Endometrial microvascular endothelial cells (primary cell): ENCODE results near the gene DTNA. TPM values are rescaled to one million over a fixed set of nuclear protein-coding genes. Genes with fewer than 3 reads are reported as not detected.
"Not testable (repeated sequence)": the region's sequence is repeated elsewhere in the genome, so short reads cannot be mapped to it uniquely, and the experiment has no call there.

ENCODE experiments used
- in situ Hi-C: cut with HindIII; loops from 2 replicates; pipeline ENCODE4 v1.10.0; 2017; ENCODE audit warnings: low sequenced_read_pairs, low pct_unique_long_range_greater_than_20kb; ENCODE audit errors: inconsistent ontology term
- total RNA-seq: library from RNA; depleted of rRNA; stranded (reverse); fragments of >200 nt; gene quantifications from one replicate; pipeline ENCODE4 v1.2.3, GENCODE V29; 2015; ENCODE audit errors: inconsistent ontology term

Gene DTNA
- total RNA-seq, 1 donor from 2014 or later, result 0.56 TPM

- in situ Hi-C loops, result no loop called here
Observed at GRCh38 chr18:34911661-34912384, 201.7 kb downstream of the DTNA start.

- in situ Hi-C loops, result no loop called here
Observed at GRCh38 chr18:34913837-34914661, 204.0 kb downstream of the DTNA start.

DNA sequence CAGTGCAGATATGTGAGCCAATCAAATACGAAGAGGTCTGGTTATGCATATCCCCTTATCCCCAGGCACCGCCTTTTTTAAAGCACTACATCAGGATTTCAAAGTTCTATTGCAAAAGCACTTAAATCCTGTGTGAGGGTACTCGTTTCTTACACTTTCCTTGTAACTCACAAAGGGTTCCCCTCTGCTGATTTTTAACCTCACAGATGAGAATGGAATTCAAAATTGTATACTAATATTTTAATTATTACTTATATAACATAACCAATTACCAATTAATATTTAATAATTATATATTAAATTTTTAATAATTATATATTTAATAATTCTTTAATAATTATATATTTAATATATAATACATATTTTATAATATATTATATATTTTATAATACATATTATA lies 204.9 kb downstream of the DTNA start:
- in situ Hi-C loops, result no loop called here

GRCh38 chr18:34916539-34916938 lies 206.4 kb downstream of the DTNA start:
- in situ Hi-C loops, result not testable (repeated sequence)

- in situ Hi-C loops, result no loop called here
Observed at GRCh38 chr18:34918856-34919255, 208.8 kb downstream of the DTNA start.

DNA sequence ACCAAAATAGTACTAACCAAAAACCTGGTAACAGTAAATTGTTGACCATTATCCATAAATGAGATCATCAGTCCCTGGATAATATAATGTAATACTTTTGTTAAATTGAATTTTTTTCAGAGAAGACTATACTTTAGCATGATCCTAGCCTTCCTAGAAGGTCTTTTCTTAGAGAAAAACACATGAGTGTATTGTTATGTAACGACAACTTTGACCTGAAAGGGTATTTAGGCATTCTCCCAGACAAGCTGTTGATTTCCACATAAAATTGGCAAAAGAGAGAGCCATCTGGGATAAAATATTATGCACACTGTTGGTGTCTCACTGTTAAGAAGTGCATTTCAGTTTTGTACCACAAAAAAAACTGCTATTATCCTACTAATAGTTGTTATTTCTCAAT lies 211.1 kb downstream of the DTNA start:
- in situ Hi-C loops, result no loop called here

GRCh38 chr18:34921811-34922385 lies 211.8 kb downstream of the DTNA start:
- in situ Hi-C loops, result no loop called here

DNA sequence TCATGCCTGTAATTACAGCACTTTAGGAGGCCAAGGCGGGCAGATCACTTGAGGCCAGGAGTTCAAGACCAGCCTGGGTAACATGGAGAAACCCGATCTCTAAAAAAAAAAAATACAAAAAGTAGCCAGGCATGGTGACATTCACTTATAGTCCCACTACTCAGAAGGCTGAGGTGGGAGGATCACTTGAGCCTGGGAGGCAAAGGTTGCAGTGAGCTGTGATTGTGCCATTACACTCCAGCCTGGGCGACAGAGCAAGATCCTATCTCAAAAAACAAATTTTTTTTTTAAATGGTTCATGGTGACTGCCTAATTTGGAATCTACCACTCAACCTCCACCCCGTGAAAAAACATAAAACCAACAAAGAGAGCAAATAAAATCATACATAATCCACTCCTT lies 212.5 kb downstream of the DTNA start:
- in situ Hi-C loops, result not testable (repeated sequence)

GRCh38 chr18:34923911-34924310 lies 213.8 kb downstream of the DTNA start:
- in situ Hi-C loops, result no loop called here

DNA sequence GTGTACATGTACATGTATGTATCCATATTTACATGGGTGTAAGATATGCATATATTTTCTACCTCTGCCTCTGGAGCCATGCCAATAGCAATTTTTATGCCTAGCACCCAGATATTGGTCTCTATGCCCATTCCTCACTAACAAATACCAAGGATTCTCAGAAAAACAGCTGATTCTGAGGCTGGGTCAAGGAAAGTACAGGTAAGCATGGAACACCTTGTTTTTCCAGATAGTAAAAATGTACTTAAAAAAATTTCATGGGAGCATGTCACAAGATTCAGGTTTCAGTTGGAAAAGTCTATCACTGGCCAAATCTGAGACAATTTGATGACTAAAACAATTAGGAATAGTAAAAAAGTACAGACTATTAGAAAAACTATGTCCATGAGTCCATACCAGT lies 216.6 kb downstream of the DTNA start:
- in situ Hi-C loops, result no loop called here

DNA sequence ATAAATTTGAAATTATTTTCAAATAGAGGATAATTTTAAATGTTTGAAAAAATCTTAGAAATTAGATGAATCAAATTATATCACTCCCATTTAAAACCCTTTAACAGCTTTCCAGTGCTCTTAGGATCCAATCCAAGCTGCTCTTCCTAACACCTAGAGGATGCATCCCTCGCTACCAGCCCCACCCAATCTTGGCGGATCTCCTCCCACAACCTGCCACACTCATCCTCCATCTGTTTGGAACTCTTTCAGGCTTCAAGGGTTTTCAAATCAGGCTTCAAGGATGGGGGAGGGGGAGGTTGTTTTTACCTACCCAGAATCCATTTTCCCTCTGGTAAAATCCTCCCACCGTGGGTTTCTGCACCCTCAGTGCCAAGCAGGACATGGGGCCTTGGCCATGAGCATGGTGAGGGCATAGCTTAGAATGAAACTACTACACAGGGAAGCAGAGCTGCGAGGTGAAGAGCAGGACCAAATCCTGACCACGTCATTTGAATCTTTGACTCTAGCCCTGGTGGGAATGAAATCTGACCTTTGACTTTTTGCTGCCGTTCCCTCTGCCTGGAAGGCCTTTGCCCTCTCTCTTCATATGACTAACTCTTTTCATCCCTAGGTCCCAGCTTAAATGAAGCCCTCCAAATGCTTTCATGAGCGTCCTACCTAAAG lies 218.1 kb downstream of the DTNA start:
- in situ Hi-C loops, result no loop called here

DNA sequence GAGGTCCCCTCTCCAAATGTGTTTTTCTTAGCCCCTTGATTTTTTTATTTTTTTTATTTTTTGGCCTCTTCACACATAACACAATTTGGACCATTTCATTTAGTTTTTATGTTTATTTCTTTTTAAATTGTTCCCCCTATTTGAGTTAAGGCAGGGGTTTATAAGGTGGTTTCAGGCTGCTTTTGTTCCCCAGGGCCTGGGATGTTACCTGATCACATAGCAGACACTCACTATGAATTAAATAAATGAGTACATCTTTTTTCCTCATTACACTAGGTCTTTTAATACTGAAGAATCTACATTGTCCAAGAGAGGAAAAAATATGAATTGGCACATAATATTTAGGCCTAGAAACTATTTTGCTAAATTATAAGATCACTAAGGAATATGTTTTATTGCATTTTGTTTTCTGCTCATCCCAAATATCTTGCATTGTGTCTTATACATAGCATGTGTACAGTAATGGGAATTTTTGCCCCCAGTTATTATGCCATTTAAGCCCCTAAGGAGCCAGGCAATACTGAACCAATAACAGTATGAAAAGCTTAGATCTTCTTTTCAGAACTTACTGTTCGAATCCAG lies 218.7 kb downstream of the DTNA start:
- in situ Hi-C loops, result no loop called here

GRCh38 chr18:34929336-34929780 lies 219.3 kb downstream of the DTNA start:
- in situ Hi-C loops, result no loop called here

GRCh38 chr18:34932363-34932762 lies 222.3 kb downstream of the DTNA start:
- in situ Hi-C loops, result no loop called here

- in situ Hi-C loops, result no loop called here
Observed at GRCh38 chr18:34932792-34933466, 222.8 kb downstream of the DTNA start.

GRCh38 chr18:34933909-34934661 lies 224.0 kb downstream of the DTNA start:
- in situ Hi-C loops, result no loop called here

DNA sequence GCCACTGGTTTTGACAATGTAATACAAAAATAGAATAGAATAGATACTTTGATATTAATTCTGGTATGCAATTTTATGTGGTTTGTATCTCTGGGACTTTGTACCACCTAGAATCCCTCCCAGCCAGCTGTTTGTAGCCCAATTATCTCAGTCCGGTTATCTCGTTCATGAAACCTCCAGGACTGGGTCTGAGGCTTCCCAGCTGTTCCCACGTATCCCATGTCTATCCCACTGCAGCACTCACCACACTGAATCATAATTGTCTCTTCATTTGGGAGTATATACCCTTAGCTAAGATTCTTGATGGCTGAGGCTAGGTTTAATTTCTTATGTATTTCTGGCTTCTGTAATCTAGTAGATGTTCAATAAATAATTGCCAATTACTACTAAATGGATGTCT lies 226.7 kb downstream of the DTNA start:
- in situ Hi-C loops, result no loop called here

- in situ Hi-C loops, result no loop called here
Observed at GRCh38 chr18:34938090-34938489, 228.0 kb downstream of the DTNA start.
